GM12878 (cell line): Measurements from ENCODE around the gene TAB2. TPM values are rescaled to one million over a fixed set of nuclear protein-coding genes. Genes with fewer than 3 reads are reported as not detected.

ENCODE experiments used
- ATAC-seq: fragments of 200-7000 bp; cut with Tn5 transposase; 3 replicates; pipeline ENCODE4 v1.9.1; 2020; ENCODE audit warnings: mild to moderate bottlenecking, moderate library complexity
- BruUV-seq: library from RNA; stranded (reverse); fragments of 400-500 nt; replicated peaks from 2 replicates; lab custom pipeline; 2021; lab: Mats Ljungman, UMichigan
- CTCF ChIA-PET: fragments of 300-600 bp; sonication (Branson Sonifier 250); formaldehyde crosslinking; extraction: SDS; loops from one replicate; lab custom pipeline; 2021; ENCODE audit warnings: inconsistent platforms; lab: Yijun Ruan, JAX
- POLR2A ChIA-PET: fragments of 350-600 bp; formaldehyde crosslinking; extraction: SDS; loops from one replicate; lab custom pipeline; 2021; ENCODE audit warnings: inconsistent platforms; lab: Charles Lee
- RAD21 ChIA-PET: fragments of 300-600 bp; sonication (Branson Sonifier 250); formaldehyde crosslinking; loops from one replicate; lab custom pipeline; 2023; ENCODE audit warnings: antibody characterized with exemption; ENCODE audit not compliant: unreplicated experiment; lab: Charles Lee
- SMC1A ChIA-PET: fragments of 300-600 bp; sonication (Branson Sonifier 250); formaldehyde crosslinking; loops from one replicate; lab custom pipeline; 2023; ENCODE audit not compliant: unreplicated experiment, uncharacterized antibody; lab: Charles Lee
- DNase-seq: peaks from one replicate; pipeline ENCODE4 v3.0.0-alpha.2; 2011; ENCODE audit warnings: low read depth, low spot score
- FAIRE-seq: peaks from 3 replicates; lab custom pipeline; 2011; peaks lifted over from hg19 to GRCh38; lab: Jason Lieb, UNC
- H2AFZ ChIP-seq: 2 replicates; pipeline ENCODE4 v1.6.0; 2011; ENCODE audit warnings: low read depth, low read length, control low read depth; ENCODE audit not compliant: control insufficient read depth
- H3K27ac ChIP-seq: 2 replicates; pipeline ENCODE4 v1.5.1; 2011; ENCODE audit warnings: control low read depth; ENCODE audit not compliant: control insufficient read depth, insufficient read depth
- H3K27me3 ChIP-seq, 2 experiments: replicated peaks in 1 of 2; 2 replicates each; pipeline versions ENCODE4 v1.6.0 to v1.6.1; 2011; ENCODE audit warnings: low read length in 1 of 2; ENCODE audit not compliant: control insufficient read depth in 2 of 2, insufficient read depth in 2 of 2
- H3K36me3 ChIP-seq, 2 experiments: 2 replicates each; pipeline ENCODE4 v1.5.1; 2011; ENCODE audit warnings: low read length in 1 of 2; ENCODE audit not compliant: control insufficient read depth in 2 of 2, insufficient read depth in 2 of 2
- H3K4me1 ChIP-seq: 2 replicates; pipeline ENCODE4 v1.6.1; 2011; ENCODE audit warnings: mild to moderate bottlenecking, low read length, moderate library complexity, mixed read lengths; ENCODE audit not compliant: control insufficient read depth, insufficient read depth
- H3K4me2 ChIP-seq: 2 replicates; pipeline ENCODE4 v1.6.0; 2011; ENCODE audit warnings: control low read depth; ENCODE audit not compliant: control insufficient read depth, insufficient read depth
- H3K4me3 ChIP-seq: fragments of 200-600 bp; sonication (generic); 2 replicates; pipeline ENCODE4 v1.5.1; 2016
- H3K79me2 ChIP-seq: 2 replicates; pipeline ENCODE4 v1.6.0; 2011; ENCODE audit warnings: low read length; ENCODE audit not compliant: control insufficient read depth, insufficient read depth
- H3K9ac ChIP-seq: 2 replicates; pipeline ENCODE4 v1.8.0; 2011; ENCODE audit warnings: low read length, control low read depth, mixed read lengths; ENCODE audit not compliant: control insufficient read depth, insufficient read depth
- H3K9me3 ChIP-seq: replicated peaks from 3 replicates; pipeline ENCODE4 v1.5.1; 2011; ENCODE audit warnings: mild to moderate bottlenecking, low read length; ENCODE audit not compliant: control insufficient read depth, insufficient read depth
- H4K20me1 ChIP-seq: 2 replicates; pipeline ENCODE4 v1.6.0; 2011; ENCODE audit not compliant: control insufficient read depth, insufficient read depth
- MYC ChIP-seq: IDR thresholded peaks from 2 replicates; pipeline ENCODE4 v1.6.1; 2011; ENCODE audit warnings: mild to moderate bottlenecking, low read length, moderate library complexity, inconsistent platforms; ENCODE audit not compliant: insufficient read depth, insufficient replicate concordance, insufficient read length, severe bottlenecking
- PML ChIP-seq: IDR thresholded peaks from 2 replicates; pipeline ENCODE4 v1.6.1; 2012; ENCODE audit warnings: low read length, inconsistent platforms
- RFX5 ChIP-seq: IDR thresholded peaks from 2 replicates; pipeline ENCODE4 v1.6.1; 2011; ENCODE audit warnings: low read depth, low read length, improper control_type of control experiment
- WGBS: methylation state at CpG from one replicate; pipeline ENCODE4 v1.1.6; 2016; ENCODE audit warnings: low lambda C conversion rate; ENCODE audit not compliant: insufficient replicate concordance, insufficient coverage; ENCODE audit errors: missing lambda C conversion rate; 5-methylcytosine and 5-hydroxymethylcytosine counted together
- in situ Hi-C: fragments of 300-500 bp; cut with MboI; formaldehyde crosslinking; loops from 9 replicates; pipeline ENCODE4 v1.14.3; 2018; ENCODE audit warnings: mixed read lengths
- intact Hi-C: fragments of 100-400 bp; cut with micrococcal nuclease; formaldehyde crosslinking; loops from one replicate; pipeline ENCODE4 v1.14.2; 2022; ENCODE audit not compliant: unreplicated experiment
- polyA plus RNA-seq, 11 experiments: library from polyadenylated mRNA; depleted of rRNA in 4 of 11; unstranded in 6 of 11; stranded (reverse) in 5 of 11; fragments of >200 nt; fragmentation: Nextera tagmentation in 4 of 11; fragmentation: Illumina TruSeq in 1 of 11; extraction: Ambion mirVana in 4 of 11; extraction: Trizol in 1 of 11; gene quantifications; 1 replicate in 1 of 11; 2 replicates in 10 of 11; pipeline versions ENCODE4 v1.2.1 to v1.2.3, GENCODE V29; 2011 to 2016; ENCODE audit warnings: inconsistent platforms in 2 of 11, missing spikeins in 2 of 11, low read depth in 1 of 11
- total RNA-seq, 4 experiments: library from RNA; depleted of rRNA in 3 of 4; stranded (reverse); fragments of >200 nt in 3 of 4; fragmentation: Illumina TruSeq in 1 of 4; extraction: Trizol in 1 of 4; gene quantifications; 2 replicates each; pipeline versions ENCODE4 v1.2.1 to v1.2.3, GENCODE V29; 2013 to 2021
- TF ChIP-seq, protein P1 (sequence below): IDR thresholded peaks from 2 replicates; pipeline ENCODE4 v1.6.1; 2012; ENCODE audit warnings: low read length, inconsistent platforms
- TF ChIP-seq, protein P2 (sequence below): fragments of 150-350 bp; IDR thresholded peaks from 2 replicates; pipeline ENCODE4 v1.6.1; 2016; ENCODE audit warnings: low read depth, low read length
- TF ChIP-seq, protein P3 (sequence below): fragments of 450-650 bp; IDR thresholded peaks from 2 replicates; pipeline ENCODE4 v1.6.1; 2018; ENCODE audit warnings: mild to moderate bottlenecking, low read depth, moderate library complexity; ENCODE audit not compliant: partially characterized antibody

TAB2 gene
- total and polyA plus RNA-seq, 10 of the 15 experiments (the other 5 are each of a cell fraction or from before 2014, with no cell fraction given) = 8.9 to 66.3 (median 23.0) TPM

DNA sequence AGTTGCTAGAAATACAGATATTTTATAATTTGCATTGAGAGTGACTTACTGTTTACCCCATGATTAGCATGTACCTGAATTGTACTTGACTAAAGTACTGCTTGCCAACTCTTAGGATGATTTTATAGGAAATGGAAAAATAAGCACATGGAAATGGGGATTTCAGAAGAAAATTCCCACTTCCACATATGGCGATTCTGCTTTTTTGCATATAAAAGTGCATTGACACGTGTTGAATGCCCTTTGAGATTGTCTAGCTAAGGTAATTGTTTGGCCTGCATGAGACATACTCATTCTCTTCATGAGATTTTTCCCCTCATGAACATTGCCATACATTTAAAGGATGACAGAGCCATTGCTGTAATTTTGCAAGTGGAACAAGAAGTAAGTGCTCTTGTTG lies 10.1 kb downstream of the TAB2 start:
- DNase-seq (no peak), FAIRE-seq (no peak), ATAC-seq (no peak)
- ChIA-PET SMC1A (interaction anchor here (0.9 to 10.6 kb wide), 4 partner anchors 10 to 264 kb away, joined by 3 to 199 read pairs (median 3); no protein-coding TSS in a partner anchor), CTCF (interaction anchor here (7.2 kb wide), 1 partner anchor 8 kb away, joined by 56 read pairs; no protein-coding TSS in a partner anchor), POLR2A (interaction anchor here (1.6 kb wide), 1 partner anchor 10 kb away, joined by 5 read pairs; the partner anchor contains the start of gene TAB2), RAD21 (interaction anchor here (1.0 to 1.3 kb wide), 4 partner anchors 10 to 264 kb away, joined by 3 read pairs; partner anchors contain the start of gene TAB2)
- 3% methylated on average over 2 of the region's 2 CpGs for WGBS
- Histone ChIP-seq H3K27me3 (no peaks in the 10 kb centered on the region), H3K36me3 (peaks cover 0 to 5% of the 10 kb centered on the region in 2 experiments; a peak in 1 of 4 replicates), H3K9ac (no peak overlapping the region), H3K4me1 (peaks cover 32% of the 10 kb centered on the region), H3K4me3 (no peak overlapping the region), H3K79me2 (peaks cover 98% of the 10 kb centered on the region), H2AFZ (no peak overlapping the region), H4K20me1 (peaks cover 8% of the 10 kb centered on the region), H3K4me2 (no peak overlapping the region; the same call in 1 of the 2 replicates), H3K9me3 (no peaks in the 10 kb centered on the region), H3K27ac (no peak overlapping the region)
- in situ Hi-C loops (no loop called here), intact Hi-C loops (no loop called here)
- no TSS peak for BruUV-seq
- TF ChIP-seq, protein P1, sequence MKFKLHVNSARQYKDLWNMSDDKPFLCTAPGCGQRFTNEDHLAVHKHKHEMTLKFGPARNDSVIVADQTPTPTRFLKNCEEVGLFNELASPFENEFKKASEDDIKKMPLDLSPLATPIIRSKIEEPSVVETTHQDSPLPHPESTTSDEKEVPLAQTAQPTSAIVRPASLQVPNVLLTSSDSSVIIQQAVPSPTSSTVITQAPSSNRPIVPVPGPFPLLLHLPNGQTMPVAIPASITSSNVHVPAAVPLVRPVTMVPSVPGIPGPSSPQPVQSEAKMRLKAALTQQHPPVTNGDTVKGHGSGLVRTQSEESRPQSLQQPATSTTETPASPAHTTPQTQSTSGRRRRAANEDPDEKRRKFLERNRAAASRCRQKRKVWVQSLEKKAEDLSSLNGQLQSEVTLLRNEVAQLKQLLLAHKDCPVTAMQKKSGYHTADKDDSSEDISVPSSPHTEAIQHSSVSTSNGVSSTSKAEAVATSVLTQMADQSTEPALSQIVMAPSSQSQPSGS = no peak
- TF ChIP-seq RFX5 (no peak), PML (no peak), MYC (no peak)
- TF ChIP-seq, protein P2, sequence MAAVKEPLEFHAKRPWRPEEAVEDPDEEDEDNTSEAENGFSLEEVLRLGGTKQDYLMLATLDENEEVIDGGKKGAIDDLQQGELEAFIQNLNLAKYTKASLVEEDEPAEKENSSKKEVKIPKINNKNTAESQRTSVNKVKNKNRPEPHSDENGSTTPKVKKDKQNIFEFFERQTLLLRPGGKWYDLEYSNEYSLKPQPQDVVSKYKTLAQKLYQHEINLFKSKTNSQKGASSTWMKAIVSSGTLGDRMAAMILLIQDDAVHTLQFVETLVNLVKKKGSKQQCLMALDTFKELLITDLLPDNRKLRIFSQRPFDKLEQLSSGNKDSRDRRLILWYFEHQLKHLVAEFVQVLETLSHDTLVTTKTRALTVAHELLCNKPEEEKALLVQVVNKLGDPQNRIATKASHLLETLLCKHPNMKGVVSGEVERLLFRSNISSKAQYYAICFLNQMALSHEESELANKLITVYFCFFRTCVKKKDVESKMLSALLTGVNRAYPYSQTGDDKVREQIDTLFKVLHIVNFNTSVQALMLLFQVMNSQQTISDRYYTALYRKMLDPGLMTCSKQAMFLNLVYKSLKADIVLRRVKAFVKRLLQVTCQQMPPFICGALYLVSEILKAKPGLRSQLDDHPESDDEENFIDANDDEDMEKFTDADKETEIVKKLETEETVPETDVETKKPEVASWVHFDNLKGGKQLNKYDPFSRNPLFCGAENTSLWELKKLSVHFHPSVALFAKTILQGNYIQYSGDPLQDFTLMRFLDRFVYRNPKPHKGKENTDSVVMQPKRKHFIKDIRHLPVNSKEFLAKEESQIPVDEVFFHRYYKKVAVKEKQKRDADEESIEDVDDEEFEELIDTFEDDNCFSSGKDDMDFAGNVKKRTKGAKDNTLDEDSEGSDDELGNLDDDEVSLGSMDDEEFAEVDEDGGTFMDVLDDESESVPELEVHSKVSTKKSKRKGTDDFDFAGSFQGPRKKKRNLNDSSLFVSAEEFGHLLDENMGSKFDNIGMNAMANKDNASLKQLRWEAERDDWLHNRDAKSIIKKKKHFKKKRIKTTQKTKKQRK = no peak
- TF ChIP-seq, protein P3, sequence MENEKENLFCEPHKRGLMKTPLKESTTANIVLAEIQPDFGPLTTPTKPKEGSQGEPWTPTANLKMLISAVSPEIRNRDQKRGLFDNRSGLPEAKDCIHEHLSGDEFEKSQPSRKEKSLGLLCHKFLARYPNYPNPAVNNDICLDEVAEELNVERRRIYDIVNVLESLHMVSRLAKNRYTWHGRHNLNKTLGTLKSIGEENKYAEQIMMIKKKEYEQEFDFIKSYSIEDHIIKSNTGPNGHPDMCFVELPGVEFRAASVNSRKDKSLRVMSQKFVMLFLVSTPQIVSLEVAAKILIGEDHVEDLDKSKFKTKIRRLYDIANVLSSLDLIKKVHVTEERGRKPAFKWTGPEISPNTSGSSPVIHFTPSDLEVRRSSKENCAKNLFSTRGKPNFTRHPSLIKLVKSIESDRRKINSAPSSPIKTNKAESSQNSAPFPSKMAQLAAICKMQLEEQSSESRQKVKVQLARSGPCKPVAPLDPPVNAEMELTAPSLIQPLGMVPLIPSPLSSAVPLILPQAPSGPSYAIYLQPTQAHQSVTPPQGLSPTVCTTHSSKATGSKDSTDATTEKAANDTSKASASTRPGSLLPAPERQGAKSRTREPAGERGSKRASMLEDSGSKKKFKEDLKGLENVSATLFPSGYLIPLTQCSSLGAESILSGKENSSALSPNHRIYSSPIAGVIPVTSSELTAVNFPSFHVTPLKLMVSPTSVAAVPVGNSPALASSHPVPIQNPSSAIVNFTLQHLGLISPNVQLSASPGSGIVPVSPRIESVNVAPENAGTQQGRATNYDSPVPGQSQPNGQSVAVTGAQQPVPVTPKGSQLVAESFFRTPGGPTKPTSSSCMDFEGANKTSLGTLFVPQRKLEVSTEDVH = no peak
